NCI-H2227 (cell line): ENCODE data around the gene S100PBP.

Experiments used
- DNase-seq: peaks from one replicate; lab custom pipeline; 2025; ENCODE audit not compliant: unreplicated experiment; lab: John Stamatoyannopoulos, UW

The S100PBP gene

DNA sequence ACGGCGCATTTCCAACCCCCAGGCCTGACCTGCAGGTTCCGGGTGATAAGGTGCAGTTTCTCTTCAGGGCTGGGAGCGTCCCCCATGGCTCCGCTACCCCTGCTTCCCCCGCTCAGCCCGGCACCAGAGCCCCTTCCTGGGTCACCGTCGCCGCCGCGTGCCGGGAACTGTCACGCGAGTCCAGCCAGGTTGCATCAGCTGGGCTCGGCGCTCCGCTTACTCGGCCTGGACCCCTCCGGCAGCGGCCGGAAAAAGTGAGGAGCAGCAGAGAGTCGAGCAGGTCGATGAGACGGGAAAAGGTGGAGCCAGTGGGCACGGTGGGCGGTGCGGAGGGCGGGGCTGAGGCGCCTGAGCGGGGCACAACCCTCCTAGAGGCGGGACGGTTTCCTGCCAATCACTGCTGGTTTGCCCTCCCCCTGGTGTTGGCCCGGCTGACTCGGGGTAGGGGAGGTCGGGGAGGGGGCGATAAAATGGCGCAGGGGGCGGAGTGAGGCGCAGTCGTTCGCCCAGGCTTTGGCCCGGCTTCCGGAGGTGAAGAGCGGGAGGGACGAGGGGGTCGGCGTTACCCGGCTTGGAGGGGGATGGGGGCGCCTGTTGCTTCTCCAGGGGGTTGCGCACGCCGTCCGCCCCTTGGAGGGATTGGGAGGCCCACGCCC is at the start of gene S100PBP, which contains the start of gene YARS1:
Gene S100PBP, plus strand, starts transcription at position 495 of the 656 bp plus-strand sequence. CDS start 8,447 bp downstream, outside the sequence.
Gene YARS1, minus strand, starts transcription at position 200 of the 656 bp plus-strand sequence. Its CDS starts 114 bp downstream, at position 86.
- peak; percentile 98 for DNase-seq

DNA sequence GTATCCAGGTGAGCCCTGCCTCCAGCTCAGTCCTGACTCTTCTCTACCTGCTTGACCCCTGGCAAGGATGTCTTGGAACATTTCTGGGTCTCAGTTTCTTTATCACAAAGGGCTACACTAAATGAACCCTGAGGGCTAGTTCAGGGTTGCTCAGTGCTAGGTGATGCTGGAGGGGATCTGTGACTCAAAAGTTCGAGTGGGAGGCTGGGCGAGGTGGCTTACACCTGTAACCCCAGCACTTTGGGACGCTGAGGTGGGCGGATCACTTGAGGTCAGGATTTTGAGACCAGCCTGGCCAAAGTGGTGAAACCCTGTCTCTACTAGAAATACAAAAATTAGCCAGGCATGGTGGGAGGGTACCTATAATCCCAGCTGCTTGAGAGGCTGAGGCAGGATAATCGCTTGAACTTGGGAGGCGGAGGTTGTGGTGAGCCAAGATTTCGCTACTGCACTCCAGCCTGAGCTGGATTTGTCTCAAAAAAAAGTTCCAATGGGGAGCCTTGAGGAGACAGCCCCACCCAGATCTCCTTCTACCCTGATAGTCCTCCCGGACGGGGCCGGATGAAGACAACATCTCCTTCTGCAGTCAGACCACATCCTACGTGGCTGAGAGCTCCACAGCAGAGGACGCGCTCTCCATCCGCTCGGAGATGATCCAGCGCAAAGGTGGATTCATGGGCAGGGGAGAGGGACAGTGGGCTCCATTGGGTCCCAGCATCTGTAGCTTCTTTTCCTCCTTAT is 49.2 kb upstream of the S100PBP start:
- DNase-seq: no peak

DNA sequence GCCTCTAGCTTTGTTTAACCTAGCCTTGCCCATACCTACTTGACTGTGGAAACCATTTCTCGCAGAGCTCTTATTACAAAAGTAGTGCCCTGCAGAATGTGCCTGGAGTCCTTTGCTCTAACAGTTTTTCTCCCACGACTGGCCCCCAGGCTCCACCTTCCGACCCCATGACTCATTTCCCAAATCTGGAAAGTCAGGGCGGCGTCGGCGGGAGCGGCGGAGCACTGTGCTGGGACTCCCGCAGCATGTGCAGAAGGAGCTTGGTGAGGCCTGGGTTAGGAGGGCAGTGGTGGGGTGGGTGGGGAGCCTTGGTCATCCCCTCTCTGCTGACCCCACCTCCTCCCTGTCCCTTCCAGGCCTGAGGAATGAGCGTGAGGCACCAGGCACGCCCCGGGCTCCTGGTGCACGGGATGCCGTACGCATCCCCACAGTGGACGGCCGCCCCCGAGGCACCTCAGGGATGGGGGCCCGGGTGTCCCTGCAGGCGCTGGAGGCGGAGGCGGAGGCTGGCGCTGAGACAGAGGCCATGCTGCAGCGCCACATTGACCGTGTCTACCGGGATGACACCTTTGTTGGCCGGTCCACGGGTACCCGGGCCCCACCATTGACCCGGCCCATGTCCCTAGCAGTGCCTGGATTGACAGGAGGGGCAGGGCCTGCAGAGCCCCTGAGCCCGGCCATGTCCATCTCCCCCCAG is 47.8 kb upstream of the S100PBP start:
- no peak for DNase-seq

DNA sequence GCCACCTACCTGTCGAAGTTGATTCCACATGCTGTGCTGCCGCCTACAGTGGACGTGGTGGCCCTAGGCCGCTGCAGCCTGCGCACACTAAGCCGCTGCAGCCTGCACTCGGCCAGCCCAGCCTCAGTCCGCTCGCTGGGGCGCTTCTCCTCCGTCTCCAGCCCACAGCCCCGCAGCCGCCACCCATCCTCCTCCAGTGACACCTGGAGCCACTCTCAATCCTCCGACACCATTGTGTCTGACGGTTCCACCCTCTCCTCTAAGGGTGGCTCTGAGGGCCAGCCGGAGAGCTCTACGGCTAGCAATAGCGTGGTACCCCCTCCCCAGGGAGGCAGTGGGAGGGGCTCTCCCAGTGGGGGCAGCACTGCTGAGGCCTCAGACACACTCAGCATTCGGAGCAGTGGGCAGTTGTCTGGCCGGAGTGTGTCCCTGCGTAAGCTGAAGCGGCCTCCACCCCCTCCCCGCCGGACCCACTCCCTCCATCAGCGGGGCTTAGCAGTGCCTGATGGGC is 47.2 kb upstream of the S100PBP start:
- DNase-seq: no peak

DNA sequence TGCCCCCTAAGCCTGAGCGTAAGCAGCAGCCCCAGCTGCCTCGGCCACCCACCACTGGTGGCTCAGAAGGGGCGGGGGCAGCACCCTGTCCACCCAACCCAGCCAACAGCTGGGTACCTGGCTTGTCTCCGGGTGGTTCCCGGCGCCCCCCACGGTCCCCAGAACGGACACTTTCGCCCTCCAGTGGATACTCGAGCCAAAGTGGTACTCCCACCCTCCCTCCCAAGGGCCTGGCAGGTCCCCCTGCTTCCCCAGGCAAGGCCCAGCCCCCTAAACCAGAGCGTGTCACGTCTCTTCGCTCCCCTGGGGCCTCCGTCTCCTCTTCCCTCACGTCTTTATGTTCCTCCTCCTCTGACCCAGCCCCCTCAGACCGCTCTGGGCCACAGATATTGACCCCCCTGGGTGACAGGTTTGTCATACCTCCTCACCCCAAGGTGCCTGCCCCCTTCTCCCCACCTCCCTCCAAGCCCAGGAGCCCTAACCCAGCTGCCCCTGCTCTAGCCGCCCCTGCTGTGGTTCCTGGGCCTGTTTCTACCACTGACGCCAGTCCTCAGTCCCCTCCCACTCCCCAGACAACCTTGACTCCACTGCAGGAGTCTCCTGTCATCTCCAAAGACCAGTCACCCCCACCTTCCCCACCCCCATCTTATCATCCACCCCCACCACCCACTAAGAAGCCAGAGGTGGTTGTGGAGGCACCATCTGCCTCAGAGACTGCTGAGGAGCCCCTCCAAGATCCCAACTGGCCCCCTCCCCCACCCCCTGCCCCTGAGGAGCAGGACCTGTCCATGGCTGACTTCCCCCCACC is 46.5 kb upstream of the S100PBP start:
- no peak for DNase-seq

DNA sequence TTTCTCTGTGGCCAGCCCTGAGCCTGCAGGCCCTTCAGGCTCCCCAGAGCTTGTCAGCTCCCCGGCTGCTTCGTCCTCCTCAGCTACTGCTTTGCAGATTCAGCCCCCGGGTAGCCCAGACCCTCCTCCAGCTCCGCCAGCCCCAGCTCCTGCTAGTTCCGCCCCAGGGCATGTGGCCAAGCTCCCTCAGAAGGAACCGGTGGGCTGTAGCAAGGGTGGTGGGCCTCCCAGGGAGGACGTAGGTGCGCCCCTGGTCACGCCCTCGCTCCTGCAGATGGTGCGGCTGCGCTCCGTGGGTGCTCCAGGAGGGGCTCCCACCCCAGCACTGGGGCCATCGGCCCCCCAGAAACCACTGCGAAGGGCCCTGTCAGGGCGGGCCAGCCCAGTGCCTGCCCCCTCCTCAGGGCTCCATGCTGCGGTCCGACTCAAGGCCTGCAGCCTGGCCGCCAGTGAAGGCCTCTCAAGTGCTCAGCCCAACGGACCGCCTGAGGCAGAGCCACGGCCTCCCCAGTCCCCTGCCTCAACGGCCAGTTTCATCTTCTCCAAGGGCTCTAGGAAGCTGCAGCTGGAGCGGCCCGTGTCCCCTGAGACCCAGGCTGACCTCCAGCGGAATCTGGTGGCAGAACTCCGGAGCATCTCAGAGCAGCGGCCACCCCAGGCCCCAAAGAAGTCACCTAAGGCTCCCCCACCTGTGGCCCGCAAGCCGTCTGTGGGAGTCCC is 45.7 kb upstream of the S100PBP start:
- no peak for DNase-seq

DNA sequence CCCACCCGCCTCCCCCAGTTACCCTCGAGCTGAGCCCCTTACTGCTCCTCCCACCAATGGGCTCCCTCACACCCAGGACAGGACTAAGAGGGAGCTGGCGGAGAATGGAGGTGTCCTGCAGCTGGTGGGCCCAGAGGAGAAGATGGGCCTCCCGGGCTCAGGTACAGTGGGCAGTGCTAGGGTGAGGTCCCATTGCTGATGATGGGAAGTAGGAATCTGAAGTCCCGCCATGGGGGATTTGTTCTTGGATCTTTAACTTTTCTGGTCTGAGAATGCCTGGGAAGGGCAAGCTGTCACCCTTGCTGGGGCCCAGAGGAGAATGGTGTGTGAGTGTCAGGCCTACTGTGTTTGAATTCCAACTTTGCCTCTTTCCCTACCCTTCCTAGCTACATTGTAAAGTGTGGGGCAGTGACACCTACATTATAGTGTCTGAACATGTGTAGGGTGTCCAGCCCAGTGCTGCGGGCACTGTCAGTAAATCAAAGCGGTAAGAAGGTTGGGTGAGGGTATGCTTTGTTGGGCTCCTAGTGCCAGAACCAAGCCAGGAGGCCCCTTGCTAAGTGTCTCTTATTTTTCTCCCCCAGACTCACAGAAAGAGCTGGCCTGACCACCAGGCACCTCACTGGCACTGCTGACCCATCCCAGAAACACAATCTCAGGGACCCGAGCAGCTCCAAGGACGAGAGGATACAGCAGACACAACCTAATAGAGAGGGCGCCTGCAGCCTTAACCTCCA is 45.0 kb upstream of the S100PBP start:
- DNase-seq: no peak

DNA sequence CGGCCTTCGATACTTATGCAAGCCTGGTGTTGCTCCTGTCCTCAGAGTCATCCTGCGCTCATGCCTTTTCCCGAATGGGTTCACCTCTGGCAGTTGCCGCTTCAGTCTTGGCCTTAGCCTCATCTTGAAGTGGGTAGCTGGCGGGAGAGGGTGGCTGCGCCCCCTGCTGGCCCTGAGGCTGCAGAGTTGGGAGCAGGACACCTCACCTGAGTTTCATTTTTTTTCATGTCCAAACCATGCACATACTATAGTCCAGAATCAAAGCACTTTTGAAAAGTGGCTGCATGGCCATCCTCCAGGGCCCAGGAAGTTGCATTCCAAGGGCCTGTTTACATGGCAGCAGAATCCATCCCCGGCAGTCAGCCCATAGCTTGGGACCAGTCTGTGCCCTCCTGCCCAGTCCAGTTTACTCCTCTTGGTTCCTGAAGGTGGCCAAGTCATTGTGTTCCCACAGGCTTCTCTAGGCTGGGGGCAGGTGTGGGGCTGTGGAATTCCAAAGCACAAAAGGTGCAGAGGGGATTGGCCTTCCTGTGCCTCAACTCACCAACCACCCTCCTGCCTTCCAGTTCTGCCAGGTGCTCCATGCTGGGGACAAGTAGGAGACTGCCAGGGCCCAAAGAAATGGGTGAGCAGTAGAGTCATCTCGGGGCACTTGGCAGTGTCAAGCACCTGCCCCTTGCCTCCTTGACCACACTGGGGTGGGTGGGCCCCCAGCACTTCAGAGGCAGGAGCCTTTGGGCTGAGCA is 44.3 kb upstream of the S100PBP start:
- peak; percentile 82 for DNase-seq

DNA sequence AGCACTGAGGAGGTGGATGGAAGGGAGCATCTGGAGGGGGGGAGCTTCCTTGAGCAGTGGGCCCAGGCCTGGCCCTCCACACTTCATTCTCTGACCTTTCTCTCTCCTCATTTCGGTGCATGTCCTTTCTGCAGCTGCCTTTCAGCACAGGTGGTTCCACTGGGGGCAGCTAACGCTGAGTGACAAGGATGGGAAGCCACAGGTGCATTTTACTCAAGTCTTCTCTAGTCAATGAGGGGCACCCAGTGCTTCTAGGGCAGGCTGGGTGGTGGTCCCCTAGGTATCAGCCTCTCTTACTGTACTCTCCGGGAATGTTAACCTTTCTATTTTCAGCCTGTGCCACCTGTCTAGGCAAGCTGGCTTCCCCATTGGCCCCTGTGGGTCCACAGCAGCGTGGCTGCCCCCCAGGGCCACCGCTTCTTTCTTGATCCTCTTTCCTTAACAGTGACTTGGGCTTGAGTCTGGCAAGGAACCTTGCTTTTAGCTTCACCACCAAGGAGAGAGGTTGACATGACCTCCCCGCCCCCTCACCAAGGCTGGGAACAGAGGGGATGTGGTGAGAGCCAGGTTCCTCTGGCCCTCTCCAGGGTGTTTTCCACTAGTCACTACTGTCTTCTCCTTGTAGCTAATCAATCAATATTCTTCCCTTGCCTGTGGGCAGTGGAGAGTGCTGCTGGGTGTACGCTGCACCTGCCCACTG is 43.5 kb upstream of the S100PBP start:
- no peak for DNase-seq

DNA sequence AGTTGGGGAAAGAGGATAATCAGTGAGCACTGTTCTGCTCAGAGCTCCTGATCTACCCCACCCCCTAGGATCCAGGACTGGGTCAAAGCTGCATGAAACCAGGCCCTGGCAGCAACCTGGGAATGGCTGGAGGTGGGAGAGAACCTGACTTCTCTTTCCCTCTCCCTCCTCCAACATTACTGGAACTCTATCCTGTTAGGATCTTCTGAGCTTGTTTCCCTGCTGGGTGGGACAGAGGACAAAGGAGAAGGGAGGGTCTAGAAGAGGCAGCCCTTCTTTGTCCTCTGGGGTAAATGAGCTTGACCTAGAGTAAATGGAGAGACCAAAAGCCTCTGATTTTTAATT is 43.0 kb upstream of the S100PBP start:
- no peak for DNase-seq

DNA sequence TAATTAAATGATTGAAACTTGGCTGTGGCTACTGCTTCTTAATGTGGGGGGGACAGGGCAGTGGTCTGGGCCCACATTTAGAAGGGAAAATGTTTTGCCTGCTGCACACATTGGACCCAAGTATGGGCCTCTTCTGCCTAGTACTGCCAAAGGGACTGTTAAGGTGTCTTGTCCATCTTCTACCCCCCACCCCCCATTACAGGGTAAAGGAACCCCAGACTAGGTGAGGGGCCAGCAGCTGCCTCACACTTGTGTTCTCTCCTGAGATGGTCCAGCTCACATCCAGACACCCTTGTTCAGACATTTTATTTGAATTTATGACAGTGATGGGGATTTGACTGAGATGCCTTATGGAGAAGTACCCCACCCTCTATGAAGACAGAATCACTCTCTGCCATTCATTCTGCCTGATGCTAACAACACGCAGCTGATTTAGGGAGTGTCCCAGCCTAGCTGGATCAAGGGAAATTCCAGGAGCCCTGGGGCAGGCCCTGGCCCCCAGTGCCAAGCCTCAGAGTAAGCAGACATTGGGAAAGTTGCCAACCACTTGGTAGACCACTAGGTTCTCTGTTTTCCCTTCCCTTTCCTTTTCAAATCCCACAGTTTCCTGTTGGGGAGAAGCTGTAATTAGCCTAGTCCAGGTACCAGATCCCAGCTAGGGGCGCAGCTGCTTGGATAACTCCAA is 42.4 kb upstream of the S100PBP start:
- DNase-seq: peak; percentile 20

DNA sequence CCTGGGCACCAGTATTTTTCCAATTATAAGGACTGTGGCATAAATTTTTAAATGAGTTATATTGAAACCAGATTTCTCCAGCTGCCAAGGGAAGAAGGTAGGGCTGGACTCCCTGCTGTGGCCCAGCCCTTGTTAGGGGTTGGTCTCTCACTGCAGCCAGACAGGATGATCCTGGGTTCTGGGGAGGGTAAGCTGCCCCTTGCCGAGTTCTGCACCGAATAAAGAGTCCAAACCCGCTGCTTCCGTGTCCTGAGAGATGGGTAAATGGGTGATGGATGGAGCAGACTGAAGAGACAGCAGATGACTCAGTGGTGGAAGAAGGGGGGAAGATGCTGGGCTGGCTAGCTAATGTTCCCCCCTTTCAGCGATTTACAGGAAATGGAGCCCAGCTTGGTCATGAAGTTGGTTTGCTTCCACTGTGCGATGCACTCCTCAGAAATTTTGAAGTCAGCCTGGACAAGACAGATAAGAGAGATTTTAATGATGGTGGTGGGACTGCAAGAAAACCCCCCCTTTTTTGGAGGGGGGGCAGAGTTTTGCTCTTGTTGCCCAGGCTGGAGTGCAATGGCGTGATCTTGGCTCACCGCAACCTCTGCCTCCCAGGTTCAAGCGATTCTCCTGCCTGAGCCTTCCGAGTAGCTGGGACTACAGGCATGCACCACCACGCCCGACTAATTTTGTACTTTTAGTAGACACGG is 41.7 kb upstream of the S100PBP start:
- DNase-seq: no peak

DNA sequence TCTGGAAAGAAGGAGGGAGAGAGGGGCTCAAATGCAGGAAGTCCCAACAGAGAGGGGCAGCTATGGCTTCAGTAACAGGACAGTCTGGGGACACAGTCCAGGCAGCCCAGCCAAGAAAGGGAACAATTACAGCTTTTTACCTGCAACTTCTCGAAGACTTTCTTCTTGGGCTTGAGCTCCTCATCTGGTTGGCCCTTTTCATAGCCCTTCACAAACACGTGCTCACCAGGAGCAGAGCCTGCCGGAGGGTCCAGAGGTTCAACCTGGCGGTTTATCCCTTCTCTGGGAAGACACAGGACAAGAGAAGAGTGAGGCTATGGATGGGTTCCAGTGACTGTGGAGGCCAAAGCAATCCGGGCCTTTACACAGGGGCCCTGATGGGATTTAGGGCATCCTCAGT is 38.2 kb upstream of the S100PBP start:
- no peak for DNase-seq

DNA sequence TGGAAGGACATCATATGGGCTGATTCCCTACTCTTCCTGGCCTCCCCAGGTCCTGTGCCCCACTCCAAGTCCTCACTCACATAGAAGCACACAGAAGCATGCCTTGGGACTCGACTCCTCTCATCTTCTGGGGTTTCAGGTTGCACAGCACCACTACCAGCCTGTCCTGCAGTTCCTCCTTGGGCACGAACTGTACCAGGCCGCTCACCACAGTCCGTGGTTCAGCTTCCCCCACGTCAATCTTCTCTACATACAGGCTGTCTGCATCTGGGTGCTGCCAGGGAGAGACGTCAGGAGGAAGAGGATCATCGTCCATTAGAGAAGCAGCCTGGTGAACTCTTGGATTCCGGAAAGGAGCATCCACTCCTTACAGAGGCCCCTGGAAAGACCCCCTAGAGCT is 37.4 kb upstream of the S100PBP start:
- no peak for DNase-seq

DNA sequence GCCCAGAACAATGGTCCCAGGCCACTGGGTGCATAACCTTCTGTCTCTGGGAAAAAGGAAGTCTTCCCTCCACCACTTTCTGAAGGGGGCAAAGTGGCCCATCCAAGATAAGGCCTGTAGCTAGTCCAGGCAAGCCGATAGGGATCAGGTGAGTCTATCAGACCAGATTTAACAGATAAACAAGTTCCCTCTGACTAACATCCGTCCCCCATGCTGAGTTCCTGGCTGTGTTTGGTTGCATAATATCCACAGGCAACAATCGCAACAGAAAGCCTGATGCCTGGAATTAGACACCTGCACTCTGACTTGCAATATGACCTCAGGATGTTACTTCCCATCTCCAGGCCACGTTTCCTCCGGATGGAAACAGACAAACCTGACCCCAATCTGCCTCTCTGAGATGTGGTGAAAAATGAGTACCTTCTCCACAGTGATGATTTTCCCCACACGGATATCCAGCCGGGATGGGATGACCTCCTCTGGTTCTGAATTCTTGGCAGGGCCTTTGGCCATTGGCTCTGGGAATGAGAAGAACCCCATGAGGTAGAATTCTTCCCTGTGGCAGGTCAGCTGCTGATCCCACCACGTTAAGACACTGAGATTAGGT is 36.7 kb upstream of the S100PBP start:
- no peak for DNase-seq

DNA sequence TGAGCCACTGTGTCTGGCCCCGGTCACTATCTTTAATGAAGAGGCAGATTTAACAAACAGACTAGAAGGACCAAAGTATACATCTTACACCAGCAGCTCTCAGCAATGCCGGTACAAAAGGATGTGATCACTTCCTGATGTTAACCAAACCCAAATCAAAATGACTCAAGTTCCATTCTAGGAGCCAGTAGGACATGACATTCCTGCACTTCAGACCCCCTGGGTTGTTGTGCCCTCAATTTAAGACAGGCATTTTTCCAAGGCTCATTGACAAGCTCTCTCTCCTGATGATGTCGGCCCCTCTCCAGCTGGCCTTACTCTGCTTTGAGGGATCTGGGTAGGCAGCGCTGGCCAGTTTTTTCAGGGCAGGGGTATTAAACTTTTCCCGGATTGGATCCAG is 35.4 kb upstream of the S100PBP start:
- DNase-seq: no peak

DNA sequence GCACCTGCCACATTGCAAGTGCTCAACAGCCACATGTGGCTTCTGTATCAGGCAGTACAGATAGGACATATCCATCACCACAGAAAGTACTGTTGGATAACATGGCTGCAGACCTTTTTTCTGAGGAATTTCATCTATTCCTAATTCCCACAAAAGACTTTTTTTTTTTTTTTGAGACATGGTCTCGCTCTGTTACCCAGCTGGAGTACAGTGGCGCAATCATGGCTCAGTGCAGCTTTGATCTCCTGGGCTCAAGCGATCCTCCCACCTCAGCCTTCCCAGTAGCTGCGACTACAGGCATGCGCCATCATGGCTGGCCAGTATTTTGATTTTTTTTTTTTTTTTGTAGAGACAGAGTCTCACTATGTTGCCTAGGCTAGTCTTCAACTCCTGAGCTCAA is 33.6 kb upstream of the S100PBP start:
- DNase-seq: no peak
